Ishikawa (cell line): ENCODE results near the gene MED20.

Experiments used
- CEBPB ChIP-seq: IDR thresholded peaks from 2 replicates; pipeline ENCODE4 v1.6.1; 2012
- CREB1 ChIP-seq: IDR thresholded peaks from 2 replicates; pipeline ENCODE4 v1.6.1; 2012; ENCODE audit warnings: low read depth
- EGR1 ChIP-seq: IDR thresholded peaks from 2 replicates; pipeline ENCODE4 v1.6.1; 2012
- EP300 ChIP-seq: IDR thresholded peaks from 2 replicates; pipeline ENCODE4 v1.6.1; 2012; ENCODE audit warnings: borderline replicate concordance
- FOXM1 ChIP-seq: IDR thresholded peaks from 2 replicates; pipeline ENCODE4 v1.6.1; 2012; ENCODE audit warnings: low read depth, borderline replicate concordance
- MAX ChIP-seq: IDR thresholded peaks from 2 replicates; pipeline ENCODE4 v1.6.1; 2012
- NFIC ChIP-seq: IDR thresholded peaks from 2 replicates; pipeline ENCODE4 v1.6.1; 2012
- RAD21 ChIP-seq: IDR thresholded peaks from 2 replicates; pipeline ENCODE4 v1.6.1; 2012; ENCODE audit warnings: low read depth
- REST ChIP-seq: IDR thresholded peaks from 2 replicates; pipeline ENCODE4 v1.6.1; 2012; ENCODE audit warnings: low read depth, mild to moderate bottlenecking
- TAF1 ChIP-seq: IDR thresholded peaks from 2 replicates; pipeline ENCODE4 v1.6.1; 2012; ENCODE audit warnings: low read depth, mild to moderate bottlenecking
- TCF12 ChIP-seq: IDR thresholded peaks from 2 replicates; pipeline ENCODE4 v1.6.1; 2012; ENCODE audit warnings: low read depth
- TEAD4 ChIP-seq: IDR thresholded peaks from 2 replicates; pipeline ENCODE4 v1.6.1; 2012
- USF1 ChIP-seq: IDR thresholded peaks from 2 replicates; pipeline ENCODE4 v1.6.1; 2012
- YY1 ChIP-seq: IDR thresholded peaks from 2 replicates; pipeline ENCODE4 v1.6.1; 2012; ENCODE audit warnings: low read depth
- ZBTB7A ChIP-seq: IDR thresholded peaks from 2 replicates; pipeline ENCODE4 v1.6.1; 2012; ENCODE audit warnings: low read depth

Gene MED20

GRCh38 chr6:41957117-41957516 lies 36.2 kb upstream of the MED20 start:
- no peak for TF ChIP-seq MAX
- TF ChIP-seq ZBTB7A: no peak
- no peak for TF ChIP-seq TEAD4
- TF ChIP-seq EP300: no peak
- TF ChIP-seq REST: no peak
- TF ChIP-seq RAD21: no peak
- no peak for TF ChIP-seq NFIC
- no peak for TF ChIP-seq TAF1
- no peak for TF ChIP-seq USF1
- TF ChIP-seq TCF12: no peak
- TF ChIP-seq CEBPB: no peak
- no peak for TF ChIP-seq CREB1
- no peak for TF ChIP-seq YY1
- no peak for TF ChIP-seq FOXM1
- TF ChIP-seq EGR1: no peak

- TF ChIP-seq ZBTB7A (no peak), CREB1 (no peak), NFIC (no peak), YY1 (no peak), TEAD4 (no peak), FOXM1 (no peak), EGR1 (no peak), TAF1 (no peak), RAD21 (no peak), EP300 (no peak), REST (no peak), USF1 (no peak), TCF12 (no peak), MAX (no peak), CEBPB (no peak)
These were observed 34.5 kb upstream of the MED20 start for GRCh38 chr6:41955412-41955811.

GRCh38 chr6:41954668-41955067 lies 33.7 kb upstream of the MED20 start:
- no peak for TF ChIP-seq MAX
- no peak for TF ChIP-seq EP300
- TF ChIP-seq TCF12: no peak
- no peak for TF ChIP-seq RAD21
- TF ChIP-seq CEBPB: no peak
- TF ChIP-seq TAF1: no peak
- no peak for TF ChIP-seq CREB1
- no peak for TF ChIP-seq EGR1
- no peak for TF ChIP-seq TEAD4
- TF ChIP-seq YY1: no peak
- no peak for TF ChIP-seq REST
- TF ChIP-seq USF1: no peak
- no peak for TF ChIP-seq NFIC
